NCI-H526 (cell line): Measurements from ENCODE around the gene TOM1.

Source experiments
- DNase-seq, 2 experiments: peaks; one replicate each; lab custom pipeline; 2025; lab: John Stamatoyannopoulos, UW

The TOM1 gene

GRCh38 chr22:35307372-35307771 lies 7.7 kb downstream of the TOM1 start:
- DNase-seq: no peak

GRCh38 chr22:35307892-35308291 lies 8.2 kb downstream of the TOM1 start:
- DNase-seq: no peak

- no peak for DNase-seq
Observed at GRCh38 chr22:35308480-35309021, 8.9 kb downstream of the TOM1 start.

GRCh38 chr22:35310556-35311550 lies 11.2 kb downstream of the TOM1 start:
- peak in 1 of 2 experiments; percentile 4 for DNase-seq

GRCh38 chr22:35311551-35311999 lies 11.9 kb downstream of the TOM1 start:
- DNase-seq: no peak

GRCh38 chr22:35312198-35313059 lies 12.7 kb downstream of the TOM1 start:
- DNase-seq: peak in 1 of 2 experiments; percentile 11

GRCh38 chr22:35313311-35314121 lies 13.8 kb downstream of the TOM1 start:
- peak in 1 of 2 experiments; percentile 56 for DNase-seq

GRCh38 chr22:35314161-35314942 lies 14.7 kb downstream of the TOM1 start:
- DNase-seq: peak in 1 of 2 experiments; percentile 5

GRCh38 chr22:35315141-35315854 lies 15.6 kb downstream of the TOM1 start:
- DNase-seq: no peak

GRCh38 chr22:35315855-35316745 lies 16.4 kb downstream of the TOM1 start:
- peak; percentile 52 to 70 for DNase-seq

- no peak for DNase-seq
Observed at GRCh38 chr22:35316751-35317150, 17.1 kb downstream of the TOM1 start.

- DNase-seq: no peak
Observed at GRCh38 chr22:35317680-35318290, 18.1 kb downstream of the TOM1 start.

- no peak for DNase-seq
Observed at GRCh38 chr22:35318346-35319215, 18.9 kb downstream of the TOM1 start.

GRCh38 chr22:35319244-35319985 lies 19.7 kb downstream of the TOM1 start:
- no peak for DNase-seq

- DNase-seq: no peak
Observed at GRCh38 chr22:35322126-35322525, 22.4 kb downstream of the TOM1 start.

GRCh38 chr22:35322893-35323292 lies 23.2 kb downstream of the TOM1 start:
- DNase-seq: no peak

- no peak for DNase-seq
Observed at GRCh38 chr22:35323305-35323704, 23.6 kb downstream of the TOM1 start.
